KMS-11 (cell line): ENCODE results near the gene CATSPERD.

Experiments
- H2AFZ ChIP-seq: fragments of 200-600 bp; sonication (generic); 2 replicates; pipeline ENCODE4 v1.6.1; 2016; ENCODE audit warnings: antibody characterized with exemption, mixed run types, low read depth
- H3K27ac ChIP-seq: fragments of 200-600 bp; sonication (generic); 2 replicates; pipeline ENCODE4 v1.6.1; 2016; ENCODE audit warnings: mild to moderate bottlenecking, mixed run types
- H3K27me3 ChIP-seq: fragments of 200-600 bp; sonication (generic); 2 replicates; pipeline ENCODE4 v1.6.1; 2017; ENCODE audit warnings: mild to moderate bottlenecking, low read depth, mixed run types, moderate library complexity; ENCODE audit not compliant: insufficient read depth
- H3K36me3 ChIP-seq: fragments of 200-600 bp; sonication (generic); 2 replicates; pipeline ENCODE4 v1.6.1; 2017; ENCODE audit warnings: mild to moderate bottlenecking, mixed run types; ENCODE audit not compliant: insufficient read depth
- H3K4me1 ChIP-seq: fragments of 200-600 bp; sonication (generic); 2 replicates; pipeline ENCODE4 v1.6.1; 2016; ENCODE audit warnings: mild to moderate bottlenecking, low read depth, mixed run types; ENCODE audit not compliant: poor library complexity, severe bottlenecking
- H3K4me2 ChIP-seq: fragments of 200-600 bp; sonication (generic); 2 replicates; pipeline ENCODE4 v1.7.0; 2016; ENCODE audit warnings: mild to moderate bottlenecking, mixed run types
- H3K4me3 ChIP-seq: fragments of 200-600 bp; sonication (generic); IDR thresholded peaks from 2 replicates; pipeline ENCODE4 v1.6.1; 2017; ENCODE audit warnings: low read depth, low read length, mixed read lengths; ENCODE audit not compliant: insufficient read depth
- H3K79me2 ChIP-seq: fragments of 200-600 bp; sonication (generic); 2 replicates; pipeline ENCODE4 v1.6.1; 2016; ENCODE audit warnings: low read depth, mixed run types; ENCODE audit not compliant: insufficient read depth
- H3K9ac ChIP-seq: fragments of 200-600 bp; sonication (generic); 2 replicates; pipeline ENCODE4 v1.6.1; 2016; ENCODE audit warnings: mild to moderate bottlenecking, mixed run types
- H4K20me1 ChIP-seq: fragments of 200-600 bp; sonication (generic); 2 replicates; pipeline ENCODE4 v1.6.1; 2016; ENCODE audit warnings: mild to moderate bottlenecking, mixed run types; ENCODE audit not compliant: insufficient read depth
- TF ChIP-seq, protein P1 (sequence below): fragments of 200-600 bp; sonication (generic); conservative IDR thresholded peaks from 2 replicates; pipeline ENCODE4 v1.6.1; 2017; ENCODE audit warnings: low read depth, mild to moderate bottlenecking, antibody characterized with exemption, low read length, moderate library complexity, mixed read lengths

The CATSPERD gene

DNA sequence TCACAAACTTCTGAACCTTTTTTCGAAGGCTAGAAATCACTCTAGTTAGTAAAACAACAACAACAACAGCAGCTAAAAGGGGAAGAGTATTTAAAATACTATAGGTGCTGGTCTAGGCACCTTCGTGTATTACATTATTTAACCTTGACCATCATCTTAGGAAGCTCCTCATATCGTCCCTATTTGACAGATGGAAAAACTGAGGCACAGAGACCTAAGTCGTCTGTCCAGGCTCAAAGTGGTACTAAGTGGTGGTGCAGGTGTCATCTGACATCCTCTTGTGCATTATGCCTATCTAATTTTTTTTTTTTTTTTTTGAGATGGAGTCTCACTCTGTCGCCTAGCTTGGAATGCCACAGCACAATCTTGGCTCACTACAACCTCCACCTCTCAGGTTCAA is 29.1 kb downstream of the CATSPERD start:
- TF ChIP-seq, protein P1, sequence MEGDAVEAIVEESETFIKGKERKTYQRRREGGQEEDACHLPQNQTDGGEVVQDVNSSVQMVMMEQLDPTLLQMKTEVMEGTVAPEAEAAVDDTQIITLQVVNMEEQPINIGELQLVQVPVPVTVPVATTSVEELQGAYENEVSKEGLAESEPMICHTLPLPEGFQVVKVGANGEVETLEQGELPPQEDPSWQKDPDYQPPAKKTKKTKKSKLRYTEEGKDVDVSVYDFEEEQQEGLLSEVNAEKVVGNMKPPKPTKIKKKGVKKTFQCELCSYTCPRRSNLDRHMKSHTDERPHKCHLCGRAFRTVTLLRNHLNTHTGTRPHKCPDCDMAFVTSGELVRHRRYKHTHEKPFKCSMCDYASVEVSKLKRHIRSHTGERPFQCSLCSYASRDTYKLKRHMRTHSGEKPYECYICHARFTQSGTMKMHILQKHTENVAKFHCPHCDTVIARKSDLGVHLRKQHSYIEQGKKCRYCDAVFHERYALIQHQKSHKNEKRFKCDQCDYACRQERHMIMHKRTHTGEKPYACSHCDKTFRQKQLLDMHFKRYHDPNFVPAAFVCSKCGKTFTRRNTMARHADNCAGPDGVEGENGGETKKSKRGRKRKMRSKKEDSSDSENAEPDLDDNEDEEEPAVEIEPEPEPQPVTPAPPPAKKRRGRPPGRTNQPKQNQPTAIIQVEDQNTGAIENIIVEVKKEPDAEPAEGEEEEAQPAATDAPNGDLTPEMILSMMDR, result no peak
- no peaks in the 10 kb centered on the region for H3K36me3 ChIP-seq
- H2AFZ ChIP-seq, result no peak overlapping the region
- no peak overlapping the region for H3K27ac ChIP-seq
- H3K9ac ChIP-seq, result no peak overlapping the region
- H3K4me2 ChIP-seq, result no peak overlapping the region
- H3K27me3 ChIP-seq, result peaks cover 33% of the 10 kb centered on the region; the same call in 1 of the 2 replicates
- H3K4me3 ChIP-seq, result no peak overlapping the region
- H4K20me1 ChIP-seq, result no peaks in the 10 kb centered on the region
- no peaks in the 10 kb centered on the region for H3K79me2 ChIP-seq
- H3K4me1 ChIP-seq, result no peaks in the 10 kb centered on the region

DNA sequence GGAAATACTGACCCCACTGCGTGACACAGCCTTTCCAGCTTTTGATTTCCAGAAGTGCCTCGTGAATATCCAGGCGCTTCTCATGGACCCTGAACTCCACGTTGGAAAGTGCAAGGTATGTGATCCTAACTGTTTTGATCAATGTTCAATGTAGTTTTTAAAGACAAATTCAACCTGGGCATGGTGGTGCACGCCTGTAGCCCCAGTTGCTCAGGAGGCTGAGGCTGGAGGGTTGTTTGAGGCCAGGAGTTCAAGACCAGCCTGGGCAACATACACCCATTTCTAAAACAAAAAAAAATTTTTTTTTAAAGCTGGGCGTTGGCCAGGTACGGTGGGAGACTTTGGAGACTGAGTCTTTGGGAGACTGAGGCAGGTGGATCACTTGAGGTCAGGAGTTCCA is 31.3 kb downstream of the CATSPERD start:
- Histone ChIP-seq H3K4me3 (no peak overlapping the region), H3K4me2 (no peak overlapping the region)

DNA sequence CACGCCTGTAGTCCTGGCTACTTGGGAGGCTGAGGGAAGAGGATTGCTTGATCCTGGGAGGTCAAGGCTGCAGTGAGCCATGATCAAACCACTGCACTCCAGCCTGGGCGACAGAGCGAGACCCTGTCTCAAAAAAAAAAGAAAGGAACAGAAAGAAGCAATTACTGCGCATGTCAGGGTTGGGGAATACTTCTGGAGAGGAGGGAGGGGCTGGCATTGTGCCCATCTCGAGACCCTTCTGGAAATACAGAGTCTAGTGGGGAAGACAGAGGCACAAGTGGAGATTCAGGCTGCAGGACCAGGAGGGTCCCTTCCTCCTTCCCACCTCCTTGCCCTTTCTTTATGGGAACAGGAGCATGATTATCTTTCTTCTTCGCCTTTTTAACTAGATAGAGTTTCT is 33.3 kb downstream of the CATSPERD start:
- H3K79me2 ChIP-seq, result no peaks in the 10 kb centered on the region
- no peak overlapping the region for H3K4me2 ChIP-seq
- no peaks in the 10 kb centered on the region for H3K4me1 ChIP-seq
- H3K27me3 ChIP-seq, result peaks cover 22% of the 10 kb centered on the region; the same call in 1 of the 2 replicates
- H4K20me1 ChIP-seq, result no peaks in the 10 kb centered on the region
- no peak overlapping the region for H3K27ac ChIP-seq
- TF ChIP-seq, protein P1, result no peak
- no peak overlapping the region for H3K4me3 ChIP-seq
- no peak overlapping the region for H2AFZ ChIP-seq
- no peaks in the 10 kb centered on the region for H3K36me3 ChIP-seq
- no peak overlapping the region for H3K9ac ChIP-seq

More for the DNA sequence above, 31.3 kb downstream of the CATSPERD start:
- H2AFZ ChIP-seq, result no peak overlapping the region
- no peaks in the 10 kb centered on the region for H3K36me3 ChIP-seq
- no peak overlapping the region for H3K9ac ChIP-seq
- H3K27me3 ChIP-seq, result peaks cover 33% of the 10 kb centered on the region; the same call in 1 of the 2 replicates
- H4K20me1 ChIP-seq, result no peaks in the 10 kb centered on the region
- TF ChIP-seq, protein P1, result no peak
- H3K79me2 ChIP-seq, result no peaks in the 10 kb centered on the region
- no peak overlapping the region for H3K27ac ChIP-seq
- no peaks in the 10 kb centered on the region for H3K4me1 ChIP-seq

DNA sequence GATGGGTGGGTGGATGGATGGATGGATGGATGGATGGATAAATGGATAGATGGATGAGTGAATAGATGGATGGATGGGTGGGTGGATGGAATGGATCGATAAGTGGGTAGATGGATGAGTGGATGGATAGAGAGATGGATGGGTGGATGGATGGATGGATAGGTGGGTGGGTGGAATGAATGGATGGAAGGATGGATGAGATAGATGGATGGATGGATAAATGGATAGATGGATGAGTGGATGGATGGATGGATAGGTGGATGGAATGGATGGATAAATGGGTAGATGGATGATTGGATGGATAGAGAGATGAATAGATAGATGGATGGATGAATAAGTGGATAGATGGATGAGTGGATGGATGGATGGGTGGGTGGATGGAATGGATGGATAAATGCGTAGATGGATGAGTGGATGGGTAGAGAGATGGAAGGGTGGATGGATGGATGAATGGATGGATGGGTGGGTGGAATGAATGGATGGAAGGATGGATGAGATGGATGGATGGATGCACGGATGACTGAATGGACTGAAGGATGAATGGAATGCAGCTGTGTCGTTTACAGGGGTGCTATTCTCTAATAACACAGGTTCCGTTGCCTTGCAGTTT is 42.3 kb downstream of the CATSPERD start:
- H4K20me1 ChIP-seq, result no peaks in the 10 kb centered on the region
- no peaks in the 10 kb centered on the region for H3K36me3 ChIP-seq
- peaks cover 12% of the 10 kb centered on the region; the same call in 1 of the 2 replicates for H3K27me3 ChIP-seq
- no peak overlapping the region for H3K4me3 ChIP-seq
- no peak overlapping the region for H3K9ac ChIP-seq
- H2AFZ ChIP-seq, result no peak overlapping the region
- H3K4me1 ChIP-seq, result no peaks in the 10 kb centered on the region
- TF ChIP-seq, protein P1, result no peak
- H3K4me2 ChIP-seq, result no peak overlapping the region
- no peaks in the 10 kb centered on the region for H3K79me2 ChIP-seq
- no peak overlapping the region for H3K27ac ChIP-seq
